Right forelimb (tissue), 1 donor: Measurements from ENCODE around the gene CYP1A1.
"Not testable (repeated sequence)": the region's sequence is repeated elsewhere in the genome, so short reads cannot be mapped to it uniquely, and the experiment has no call there.

ENCODE experiments used
- DNase-seq: peaks from one replicate; pipeline ENCODE4 v3.0.0-alpha.2; 2018

Gene CYP1A1

DNA sequence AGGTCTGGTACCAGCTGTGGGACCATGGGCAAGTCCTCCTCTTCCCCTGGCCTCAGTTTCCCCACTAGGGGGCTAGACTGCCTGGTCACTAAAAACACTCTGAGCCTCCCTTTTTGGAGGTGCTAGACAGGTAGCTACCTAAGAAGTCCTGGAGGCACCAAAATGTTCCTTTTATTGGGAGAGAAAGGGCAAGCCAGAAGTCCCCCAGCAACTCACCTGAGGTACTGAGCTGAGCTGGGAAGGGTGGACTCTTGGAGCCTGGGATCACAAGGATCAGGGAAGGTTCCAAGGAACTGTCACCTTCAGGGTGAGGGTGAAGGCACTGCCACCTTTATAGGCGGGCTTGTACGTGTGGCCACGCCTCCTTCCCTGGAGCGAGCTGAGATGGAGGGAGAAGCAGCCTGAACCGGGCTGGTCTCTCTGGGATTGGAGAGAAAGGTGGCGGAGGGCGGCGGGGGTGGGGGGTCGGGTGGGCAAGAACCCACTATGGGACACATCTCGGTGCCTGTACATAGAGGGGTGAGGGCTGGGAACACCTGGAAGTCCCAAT is at the start of gene CYP1A1:
Gene CYP1A1, minus strand, starts transcription at position 304 of the 550 bp plus-strand sequence. CDS start 2,431 bp downstream, outside the sequence.
- no peak for DNase-seq

- no peak for DNase-seq
These were observed 48.5 kb upstream of the CYP1A1 start for GRCh38 chr15:74773731-74774252.

DNA sequence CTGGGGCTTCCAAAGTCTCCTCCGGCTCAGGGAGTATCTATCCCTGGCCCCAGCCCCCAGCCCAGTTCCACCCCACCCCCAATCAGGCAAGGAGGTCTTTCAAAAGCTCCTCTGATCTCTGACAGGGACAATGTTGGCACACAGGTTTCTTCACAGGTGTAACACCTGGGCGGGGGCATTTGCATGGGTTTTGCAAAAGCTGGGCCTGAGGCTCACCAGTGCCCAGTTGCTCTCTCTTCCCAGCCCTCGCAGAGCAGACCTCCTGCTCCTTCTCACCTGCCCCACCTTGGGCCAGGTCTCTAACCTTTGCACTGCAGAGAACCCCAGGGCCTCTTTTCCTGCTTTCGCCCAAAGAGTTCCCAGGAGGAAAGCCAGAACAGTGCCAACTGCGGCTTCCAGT is 48.0 kb upstream of the CYP1A1 start:
- no peak for DNase-seq

GRCh38 chr15:74770211-74770903 is 45.0 kb upstream of the CYP1A1 start:
- DNase-seq: no peak

DNA sequence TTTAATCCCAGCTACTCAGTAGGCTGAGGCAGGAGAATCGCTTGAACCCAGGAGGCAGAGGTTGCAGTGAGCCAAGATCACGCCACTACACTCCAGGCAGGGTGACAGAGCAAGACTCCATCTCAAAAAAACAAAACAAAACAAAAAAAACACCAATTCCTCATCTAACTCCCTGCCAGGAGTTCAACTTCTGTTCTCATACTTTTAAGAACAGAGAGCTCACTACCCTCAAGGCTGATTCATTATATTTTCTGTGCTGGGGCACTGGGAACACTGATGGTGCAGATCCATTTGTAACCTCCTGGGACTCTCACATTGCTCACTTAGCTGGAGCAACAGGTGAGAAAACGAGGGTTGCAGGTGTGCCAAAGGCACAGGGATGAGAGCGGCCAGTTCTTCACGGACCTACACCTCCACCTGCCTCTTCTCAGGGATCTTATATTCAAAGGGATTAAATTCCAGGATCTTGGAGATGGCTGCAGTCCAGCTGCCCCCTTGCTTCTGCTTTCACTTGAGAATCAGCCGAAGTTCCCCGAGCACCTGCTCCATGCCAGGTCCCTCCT is 44.2 kb upstream of the CYP1A1 start:
- DNase-seq: no peak

DNA sequence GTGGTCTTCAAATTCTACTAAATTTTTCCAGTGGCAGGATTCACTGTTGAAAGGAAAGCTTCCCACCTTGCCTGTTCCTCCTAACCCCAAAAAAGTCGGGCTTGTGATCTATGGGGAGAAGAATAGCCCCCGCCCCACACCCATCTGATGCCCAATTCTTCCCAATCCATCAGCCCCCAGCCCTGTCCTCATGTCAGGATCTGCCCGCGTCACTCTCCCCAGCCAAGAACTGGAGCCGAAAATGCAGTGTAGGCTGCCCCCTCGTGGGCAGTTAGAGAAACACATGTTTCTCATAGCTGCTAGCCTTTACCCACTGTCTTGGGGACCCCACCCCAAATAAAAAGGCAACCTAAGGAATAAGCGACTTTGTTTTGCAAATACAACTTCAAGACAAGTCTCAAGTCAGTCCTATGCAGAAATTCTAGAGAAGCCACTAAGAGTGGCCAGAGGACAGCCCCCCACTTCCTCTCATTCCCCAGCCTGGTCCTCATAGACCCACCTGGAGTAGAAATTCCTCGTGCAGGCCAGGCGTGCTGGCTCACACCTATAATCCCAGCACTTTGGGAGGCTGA is 43.5 kb upstream of the CYP1A1 start:
- DNase-seq: no peak

DNA sequence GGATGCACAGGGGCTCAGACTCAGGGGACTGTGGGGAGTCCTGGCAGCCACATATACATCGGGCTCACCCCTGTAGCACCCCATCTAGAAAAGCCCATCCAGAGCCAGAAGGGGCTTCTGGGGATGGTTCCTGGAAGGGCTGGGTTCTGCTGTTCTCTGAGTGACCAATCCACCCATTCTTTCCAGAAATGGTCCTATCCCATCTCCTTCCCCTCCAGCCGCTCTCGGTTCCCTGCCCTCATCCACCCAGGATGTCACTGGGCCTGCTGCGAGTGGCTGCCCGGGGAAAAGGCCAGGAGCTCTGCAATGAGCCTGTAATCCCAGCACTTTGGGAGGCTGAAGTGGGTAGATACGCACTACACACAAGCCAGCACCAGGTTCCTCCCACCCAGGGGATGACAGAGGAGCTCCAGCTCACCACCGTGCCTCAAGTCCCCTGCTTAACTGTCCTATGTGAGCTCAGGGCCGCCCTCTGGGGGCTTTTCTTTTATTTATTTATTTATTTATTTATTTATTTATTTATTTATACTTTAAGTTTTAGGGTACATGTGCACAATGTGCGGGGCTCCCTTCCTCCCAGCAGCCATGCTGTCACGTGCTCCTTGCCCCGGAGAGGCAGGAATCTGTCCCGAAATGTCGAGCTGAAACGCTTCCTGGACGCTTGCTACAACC is 42.9 kb upstream of the CYP1A1 start:
- DNase-seq: no peak

- no peak for DNase-seq
These were observed 42.1 kb upstream of the CYP1A1 start for GRCh38 chr15:74767167-74768098.

GRCh38 chr15:74763416-74763815 is 38.1 kb upstream of the CYP1A1 start:
- no peak for DNase-seq

- DNase-seq: no peak
These were observed 37.4 kb upstream of the CYP1A1 start for GRCh38 chr15:74762791-74763150.

DNA sequence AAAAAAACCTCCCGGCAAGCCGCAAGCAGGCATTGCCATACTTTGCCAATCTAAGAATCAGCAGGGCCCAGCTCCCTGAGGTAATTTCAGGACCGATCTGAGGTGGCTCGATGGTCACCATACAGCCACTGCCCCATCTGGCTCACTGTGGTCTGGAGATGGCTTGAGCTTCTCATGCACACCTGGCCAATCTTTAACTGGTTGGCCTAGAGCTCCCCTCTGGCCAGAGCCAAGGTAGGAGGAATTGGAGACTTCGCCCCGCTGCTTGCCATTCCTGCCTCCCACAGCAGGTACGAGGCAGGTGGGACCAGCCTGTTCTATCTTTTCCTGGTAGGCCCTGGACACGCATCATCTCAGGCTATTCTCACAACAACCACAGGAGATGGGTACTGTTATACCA is 33.4 kb upstream of the CYP1A1 start:
- no peak for DNase-seq

DNA sequence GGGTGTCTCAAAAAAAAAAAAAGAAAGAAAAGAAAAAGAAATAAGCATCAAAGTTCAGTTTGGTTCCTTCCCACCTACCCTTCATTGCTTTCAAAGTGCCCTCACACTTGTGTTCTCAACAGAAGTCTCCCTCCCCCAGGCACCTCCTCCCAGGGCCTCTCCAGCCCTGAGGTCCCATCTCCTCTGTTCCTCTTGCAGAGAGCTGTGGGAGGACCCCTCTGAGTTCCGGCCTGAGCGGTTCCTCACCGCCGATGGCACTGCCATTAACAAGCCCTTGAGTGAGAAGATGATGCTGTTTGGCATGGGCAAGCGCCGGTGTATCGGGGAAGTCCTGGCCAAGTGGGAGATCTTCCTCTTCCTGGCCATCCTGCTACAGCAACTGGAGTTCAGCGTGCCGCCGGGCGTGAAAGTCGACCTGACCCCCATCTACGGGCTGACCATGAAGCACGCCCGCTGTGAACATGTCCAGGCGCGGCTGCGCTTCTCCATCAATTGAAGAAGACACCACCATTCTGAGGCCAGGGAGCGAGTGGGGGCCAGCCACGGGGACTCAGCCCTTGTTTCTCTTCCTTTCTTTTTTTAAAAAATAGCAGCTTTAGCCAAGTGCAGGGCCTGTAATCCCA is 29.4 kb upstream of the CYP1A1 start:
- DNase-seq: no peak

GRCh38 chr15:74752531-74752930 is 27.2 kb upstream of the CYP1A1 start:
- DNase-seq: no peak

GRCh38 chr15:74752011-74752410 is 26.7 kb upstream of the CYP1A1 start:
- no peak for DNase-seq

DNA sequence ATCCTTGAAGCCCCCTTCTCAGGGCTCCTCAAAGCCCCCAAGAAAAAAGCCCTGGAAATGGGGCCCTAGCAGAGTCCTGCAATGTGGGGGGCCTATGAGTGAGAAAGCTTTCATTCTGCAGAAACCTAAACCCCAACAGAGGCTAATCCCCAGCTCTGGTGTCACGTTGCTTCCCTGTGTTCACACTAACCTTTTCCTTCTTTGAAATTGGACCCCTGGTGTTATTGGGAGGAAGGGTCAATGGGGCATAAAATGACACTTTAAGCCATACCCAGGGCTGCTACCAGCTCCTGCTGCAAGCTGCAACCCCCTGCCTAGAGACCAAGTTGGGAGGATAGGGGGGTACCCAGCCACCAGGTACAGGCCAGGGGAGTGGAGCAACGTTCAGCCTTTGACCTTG is 25.4 kb upstream of the CYP1A1 start:
- DNase-seq: no peak

- DNase-seq: no peak
These were observed 24.5 kb upstream of the CYP1A1 start for GRCh38 chr15:74749832-74750231.

DNA sequence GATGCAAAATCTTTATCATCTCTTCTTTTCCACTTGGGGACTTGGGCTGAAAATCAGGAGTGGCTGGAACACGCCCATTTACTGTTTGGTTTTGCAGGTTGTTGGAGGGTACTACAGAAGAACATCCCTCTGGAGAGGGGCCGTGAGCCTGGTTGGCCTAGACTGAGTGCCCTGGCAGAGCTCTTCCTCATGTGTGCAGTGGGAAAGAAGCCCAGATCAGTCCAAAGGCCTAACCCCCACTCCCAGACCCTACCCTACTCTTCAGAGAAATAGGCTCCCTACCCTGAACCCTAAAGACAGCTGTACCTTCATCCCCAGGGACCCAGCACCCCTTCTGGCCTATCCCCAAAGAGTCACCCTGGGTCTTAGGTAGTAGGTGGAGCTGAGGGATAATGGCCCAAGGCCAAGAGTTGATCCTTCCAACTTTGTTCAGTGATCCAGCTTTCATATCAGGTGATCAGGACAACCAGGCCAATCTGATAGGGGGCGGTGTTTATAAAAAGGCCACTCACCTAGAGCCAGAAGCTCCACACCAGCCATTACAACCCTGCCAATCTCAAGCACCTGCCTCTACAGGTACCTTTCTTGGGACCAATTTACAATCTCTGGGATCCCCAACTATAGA is 23.1 kb upstream of the CYP1A1 start, which contains the start of gene CYP1A2:
Gene CYP1A2, plus strand, starts transcription at position 524 of the 625 bp plus-strand sequence. CDS start 894 bp downstream, outside the sequence.
- no peak for DNase-seq

GRCh38 chr15:74746389-74746788 is 21.1 kb upstream of the CYP1A1 start:
- DNase-seq: no peak

DNA sequence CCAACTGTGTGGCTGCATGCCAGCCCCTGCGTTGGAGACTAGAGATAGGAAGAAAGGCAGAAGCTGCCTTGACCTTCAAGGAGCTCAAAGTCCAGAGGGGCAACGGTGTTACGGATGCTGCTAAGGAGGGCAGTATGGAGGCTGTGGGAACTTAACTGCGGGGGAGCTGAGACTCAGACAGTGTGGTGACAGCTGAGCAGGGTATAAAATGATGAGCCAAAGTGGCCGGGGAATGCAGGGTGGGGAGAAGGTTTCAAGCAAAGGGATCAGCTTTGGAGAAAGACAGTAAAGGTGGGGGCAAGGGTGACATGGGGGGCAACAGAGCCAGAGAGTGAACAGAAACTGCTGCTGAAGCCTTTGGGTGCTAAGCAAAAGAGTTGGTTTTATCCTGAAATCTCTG is 17.1 kb upstream of the CYP1A1 start:
- no peak for DNase-seq

GRCh38 chr15:74738239-74738638 is 12.9 kb upstream of the CYP1A1 start:
- not testable (repeated sequence) for DNase-seq

GRCh38 chr15:74735305-74735704 is 10.0 kb upstream of the CYP1A1 start:
- DNase-seq: no peak
